Astrocyte (in vitro differentiated cells and primary cell): ENCODE results near the gene CMYA5. TPM values are rescaled to one million over a fixed set of nuclear protein-coding genes. Genes with fewer than 3 reads are reported as not detected.

Source experiments
- DNase-seq: peaks from one replicate; pipeline ENCODE4 v3.0.0-alpha.2; 2010; ENCODE audit warnings: low read depth
- FAIRE-seq: peaks from 2 replicates; lab custom pipeline; 2011; peaks lifted over from hg19 to GRCh38; lab: Jason Lieb, UNC
- H2AFZ ChIP-seq: 2 replicates; pipeline ENCODE4 v1.6.0; 2012; ENCODE audit warnings: low read depth, low read length, inconsistent platforms
- H3K27ac ChIP-seq: 2 replicates; pipeline ENCODE4 v1.5.1; 2011; ENCODE audit warnings: low read depth, low read length, inconsistent platforms
- H3K27me3 ChIP-seq: 2 replicates; pipeline ENCODE4 v1.6.0; 2011; ENCODE audit warnings: low read length, inconsistent platforms; ENCODE audit not compliant: insufficient read depth
- H3K36me3 ChIP-seq: 2 replicates; pipeline ENCODE4 v1.5.1; 2011; ENCODE audit warnings: low read length, inconsistent platforms; ENCODE audit not compliant: insufficient read depth
- H3K4me1 ChIP-seq: 2 replicates; pipeline ENCODE4 v1.5.1; 2011; ENCODE audit warnings: low read length, inconsistent platforms; ENCODE audit not compliant: insufficient read depth
- H3K4me2 ChIP-seq: 2 replicates; pipeline ENCODE4 v1.6.0; 2012; ENCODE audit warnings: low read length, inconsistent platforms
- H3K4me3 ChIP-seq: 2 replicates; pipeline ENCODE4 v1.5.1; 2011; ENCODE audit warnings: low read depth, mild to moderate bottlenecking, low read length, inconsistent platforms; ENCODE audit not compliant: insufficient read depth
- H3K79me2 ChIP-seq: 2 replicates; pipeline ENCODE4 v1.6.0; 2012; ENCODE audit warnings: mild to moderate bottlenecking, low read length, inconsistent platforms; ENCODE audit not compliant: insufficient read depth
- H3K9ac ChIP-seq: 2 replicates; pipeline ENCODE4 v1.6.0; 2012; ENCODE audit warnings: mild to moderate bottlenecking, low read length, inconsistent platforms
- H3K9me3 ChIP-seq: 2 replicates; pipeline ENCODE4 v1.5.1; 2012; ENCODE audit warnings: low read depth, mild to moderate bottlenecking, low read length, inconsistent platforms; ENCODE audit not compliant: insufficient read depth
- H4K20me1 ChIP-seq: 2 replicates; pipeline ENCODE4 v1.6.0; 2012; ENCODE audit warnings: low read length, inconsistent platforms; ENCODE audit not compliant: insufficient read depth
- H3K27ac Mint-ChIP-seq: one replicate; pipeline ENCODE4 v1.8.0; 2021; ENCODE audit warnings: mild to moderate bottlenecking, mixed read lengths; ENCODE audit not compliant: unreplicated experiment
- H3K27me3 Mint-ChIP-seq: one replicate; pipeline ENCODE4 v1.8.0; 2021; ENCODE audit warnings: low read depth, mixed read lengths; ENCODE audit not compliant: unreplicated experiment
- H3K36me3 Mint-ChIP-seq: one replicate; pipeline ENCODE4 v1.8.0; 2021; ENCODE audit warnings: low read depth, mixed read lengths; ENCODE audit not compliant: unreplicated experiment
- H3K4me1 Mint-ChIP-seq: one replicate; pipeline ENCODE4 v1.8.0; 2021; ENCODE audit warnings: low read depth, mixed read lengths; ENCODE audit not compliant: unreplicated experiment
- H3K4me3 Mint-ChIP-seq: one replicate; pipeline ENCODE4 v1.8.0; 2021; ENCODE audit warnings: mild to moderate bottlenecking, moderate library complexity, mixed read lengths; ENCODE audit not compliant: unreplicated experiment
- H3K9me3 Mint-ChIP-seq: one replicate; pipeline ENCODE4 v1.8.0; 2021; ENCODE audit warnings: mild to moderate bottlenecking, mixed read lengths; ENCODE audit not compliant: unreplicated experiment
- EZH2 ChIP-seq: IDR thresholded peaks from 2 replicates; pipeline ENCODE4 v1.6.1; 2012; ENCODE audit warnings: mild to moderate bottlenecking, low read length, inconsistent platforms; ENCODE audit not compliant: insufficient read depth
- total RNA-seq: library from RNA; stranded (reverse); gene quantifications from 2 replicates; pipeline ENCODE4 v1.2.1, GENCODE V29; 2021
- TF ChIP-seq, protein P1 (sequence below): IDR thresholded peaks from 2 replicates; pipeline ENCODE4 v1.5.1; 2011; ENCODE audit warnings: low read depth, mild to moderate bottlenecking, inconsistent platforms, low read length, moderate library complexity; ENCODE audit not compliant: insufficient read depth

CMYA5 gene
- total RNA-seq, 1 donor from 2014 or later: 1.2 TPM

DNA sequence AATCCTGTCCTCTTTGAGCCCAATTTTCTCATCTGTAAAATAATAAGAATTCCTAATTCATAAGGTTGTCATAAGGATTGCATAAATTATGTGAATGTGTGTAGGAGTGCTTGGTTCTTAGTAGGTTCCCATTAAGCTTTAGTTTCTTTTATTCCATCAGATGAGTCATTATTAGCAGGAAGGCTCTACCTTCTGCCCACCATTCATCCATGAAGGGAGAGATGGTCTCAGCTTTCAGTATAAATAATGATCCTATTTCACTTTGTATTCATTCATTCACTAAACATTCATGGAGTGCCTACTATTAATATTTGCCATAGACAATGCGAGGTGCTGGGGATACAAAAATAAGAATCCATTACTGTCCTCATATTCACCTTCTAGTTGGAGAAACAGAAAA lies 3.0 kb downstream of the CMYA5 start:
- no peak overlapping the region for H3K4me3 ChIP-seq
- H3K4me3 Mint-ChIP-seq: no peak overlapping the region
- FAIRE-seq: no peak

DNA sequence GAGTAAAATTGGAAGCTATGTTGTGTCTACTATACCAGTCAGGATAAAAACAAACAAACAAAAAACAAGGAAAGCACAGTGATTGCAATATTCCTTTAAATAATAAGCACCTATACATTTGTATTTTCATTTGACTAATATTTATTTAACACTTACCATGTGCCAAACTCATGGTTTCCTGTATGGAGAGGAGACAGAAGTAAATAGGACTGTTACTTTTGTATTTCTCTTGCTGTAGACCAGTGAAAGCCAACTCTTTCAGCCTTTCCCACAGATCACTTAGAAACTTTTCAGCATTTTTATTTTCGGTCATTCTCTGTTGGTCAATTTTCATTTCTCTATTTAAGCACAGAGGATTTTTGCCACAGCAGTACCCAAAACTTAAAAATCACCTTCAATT lies 4.5 kb downstream of the CMYA5 start:
- no peak overlapping the region for H3K9ac ChIP-seq
- H3K4me1 Mint-ChIP-seq: peaks cover 10% of the 10 kb centered on the region
- TF ChIP-seq, protein P1, sequence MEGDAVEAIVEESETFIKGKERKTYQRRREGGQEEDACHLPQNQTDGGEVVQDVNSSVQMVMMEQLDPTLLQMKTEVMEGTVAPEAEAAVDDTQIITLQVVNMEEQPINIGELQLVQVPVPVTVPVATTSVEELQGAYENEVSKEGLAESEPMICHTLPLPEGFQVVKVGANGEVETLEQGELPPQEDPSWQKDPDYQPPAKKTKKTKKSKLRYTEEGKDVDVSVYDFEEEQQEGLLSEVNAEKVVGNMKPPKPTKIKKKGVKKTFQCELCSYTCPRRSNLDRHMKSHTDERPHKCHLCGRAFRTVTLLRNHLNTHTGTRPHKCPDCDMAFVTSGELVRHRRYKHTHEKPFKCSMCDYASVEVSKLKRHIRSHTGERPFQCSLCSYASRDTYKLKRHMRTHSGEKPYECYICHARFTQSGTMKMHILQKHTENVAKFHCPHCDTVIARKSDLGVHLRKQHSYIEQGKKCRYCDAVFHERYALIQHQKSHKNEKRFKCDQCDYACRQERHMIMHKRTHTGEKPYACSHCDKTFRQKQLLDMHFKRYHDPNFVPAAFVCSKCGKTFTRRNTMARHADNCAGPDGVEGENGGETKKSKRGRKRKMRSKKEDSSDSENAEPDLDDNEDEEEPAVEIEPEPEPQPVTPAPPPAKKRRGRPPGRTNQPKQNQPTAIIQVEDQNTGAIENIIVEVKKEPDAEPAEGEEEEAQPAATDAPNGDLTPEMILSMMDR: no peak
- TF ChIP-seq EZH2: no peak
- H3K4me2 ChIP-seq: no peak overlapping the region
- H3K27ac Mint-ChIP-seq: no peak overlapping the region
- DNase-seq (no peak), FAIRE-seq (no peak)
- H3K27me3 Mint-ChIP-seq: no peaks in the 10 kb centered on the region
- no peaks in the 10 kb centered on the region for H3K36me3 ChIP-seq
- no peaks in the 10 kb centered on the region for H3K79me2 ChIP-seq
- no peaks in the 10 kb centered on the region for H4K20me1 ChIP-seq
- no peaks in the 10 kb centered on the region for H3K27me3 ChIP-seq
- peaks cover 3% of the 10 kb centered on the region for H3K9me3 Mint-ChIP-seq
- no peak overlapping the region for H2AFZ ChIP-seq
- H3K4me3 Mint-ChIP-seq: no peak overlapping the region
- no peaks in the 10 kb centered on the region for H3K9me3 ChIP-seq
- H3K4me1 ChIP-seq: peaks cover 7% of the 10 kb centered on the region
- no peak overlapping the region for H3K4me3 ChIP-seq
- H3K27ac ChIP-seq: no peak overlapping the region
- peaks cover 11% of the 10 kb centered on the region for H3K36me3 Mint-ChIP-seq

More for the DNA sequence above, 3.0 kb downstream of the CMYA5 start:
- no peaks in the 10 kb centered on the region for H3K27me3 Mint-ChIP-seq
- H2AFZ ChIP-seq: no peak overlapping the region
- DNase-seq: no peak
- H3K36me3 Mint-ChIP-seq: peaks cover 11% of the 10 kb centered on the region
- H3K27ac Mint-ChIP-seq: no peak overlapping the region
- H3K27me3 ChIP-seq: no peaks in the 10 kb centered on the region
- peaks cover 10% of the 10 kb centered on the region for H3K4me1 ChIP-seq
- no peak overlapping the region for H3K4me2 ChIP-seq
- no peaks in the 10 kb centered on the region for H3K9me3 ChIP-seq
- H3K9me3 Mint-ChIP-seq: peaks cover 3% of the 10 kb centered on the region
- TF ChIP-seq EZH2: no peak
- TF ChIP-seq, protein P1: no peak
- H3K79me2 ChIP-seq: no peaks in the 10 kb centered on the region
- H3K4me1 Mint-ChIP-seq: peaks cover 10% of the 10 kb centered on the region
- H3K27ac ChIP-seq: no peak overlapping the region
- no peaks in the 10 kb centered on the region for H3K36me3 ChIP-seq
- no peaks in the 10 kb centered on the region for H4K20me1 ChIP-seq
- no peak overlapping the region for H3K9ac ChIP-seq

DNA sequence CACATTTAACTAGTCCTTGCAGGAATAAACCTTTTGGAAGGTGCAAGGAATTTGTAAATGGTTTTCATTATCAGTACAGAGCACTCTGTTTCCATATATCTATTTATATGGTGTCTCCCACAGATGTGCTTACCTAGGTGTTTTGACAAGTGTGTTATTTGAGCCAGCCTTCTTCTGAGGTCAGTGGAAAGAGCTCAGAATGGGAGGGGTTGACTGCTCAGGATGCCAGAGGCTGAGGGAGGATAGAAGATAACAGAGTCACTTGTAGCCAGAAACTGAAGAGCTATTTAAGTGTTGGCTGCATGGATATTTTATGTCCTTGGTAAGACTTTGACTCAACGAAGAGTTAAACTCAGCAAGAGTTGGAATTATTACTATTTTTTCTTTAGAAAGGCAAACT lies 5.0 kb downstream of the CMYA5 start:
- no peak overlapping the region for H3K27ac ChIP-seq
- H3K9me3 Mint-ChIP-seq: peaks cover 3% of the 10 kb centered on the region

More for the DNA sequence above, 5.0 kb downstream of the CMYA5 start:
- Histone ChIP-seq H3K79me2 (no peaks in the 10 kb centered on the region), H3K27me3 (no peaks in the 10 kb centered on the region), H3K4me2 (no peak overlapping the region), H3K9ac (no peak overlapping the region), H3K4me3 (no peak overlapping the region), H2AFZ (no peak overlapping the region), H3K36me3 (no peaks in the 10 kb centered on the region), H3K4me1 (peaks cover 6% of the 10 kb centered on the region), H4K20me1 (no peaks in the 10 kb centered on the region), H3K9me3 (no peaks in the 10 kb centered on the region)
- H3K4me3 Mint-ChIP-seq: no peak overlapping the region
- H3K4me1 Mint-ChIP-seq: peaks cover 10% of the 10 kb centered on the region
- H3K27me3 Mint-ChIP-seq: no peaks in the 10 kb centered on the region
- H3K36me3 Mint-ChIP-seq: peaks cover 11% of the 10 kb centered on the region
- H3K27ac Mint-ChIP-seq: no peak overlapping the region
- peak; percentile 67 for DNase-seq
- no peak for FAIRE-seq
- no peak for TF ChIP-seq EZH2
- TF ChIP-seq, protein P1: no peak
